ENCODE measurements around the gene ARHGAP40. TPM values are rescaled to one million over a fixed set of nuclear protein-coding genes. Genes with fewer than 3 reads are reported as not detected.
A peak's percentile ranks its signal among the peaks of the same experiment; 100 is the strongest.

Gene ARHGAP40
- total and polyA plus RNA-seq, 10 donors = 0.03 TPM; not detected in 9

GRCh38 chr20:38672504-38672903, 70.9 kb downstream of the ARHGAP40 start:
- no peak overlapping the region for H3K4me3 ChIP-seq
- no peaks in the 10 kb centered on the region for H3K9me3 ChIP-seq
- intact Hi-C loops (cut with DNase I; ENCODE audit: low total_unique reads) = no loop called here
- no peak overlapping the region for H3K27ac ChIP-seq
- TF ChIP-seq POLR2AphosphoS5 (IDR thresholded peaks at IDR 0.05) (no peak), CTCF (IDR thresholded peaks at IDR 0.05 in 8 of 11, conservative IDR thresholded peaks at IDR 0.05 in 3 of 11) (no peak), POLR2A (IDR thresholded peaks at IDR 0.05) (no peak)
- peaks cover 0 to 82% (median 40%) of the 10 kb centered on the region in 7 donors for H3K27me3 ChIP-seq (replicated peaks in 1 of 7)
- H3K4me1 ChIP-seq = peaks cover 0 to 18% (median 16%) of the 10 kb centered on the region in 6 donors
- DNase-seq = no peak
- no peaks in the 10 kb centered on the region for H3K36me3 ChIP-seq
- 63 to 78% (median 70%) methylated on average over 3 of the region's 3 CpGs for WGBS, 5 donors

GRCh38 chr20:38673261-38673660, 71.7 kb downstream of the ARHGAP40 start:
- H3K4me1 ChIP-seq = peaks cover 0 to 18% (median 16%) of the 10 kb centered on the region in 6 donors
- 33 to 46% (median 41%) methylated on average over 5 of the region's 5 CpGs for WGBS, 5 donors
- H3K4me3 ChIP-seq = peak overlapping the region in 2 of 8 donors; percentile 48 to 72
- intact Hi-C loops (cut with DNase I; ENCODE audit: low total_unique reads) = no loop called here
- TF ChIP-seq CTCF (IDR thresholded peaks at IDR 0.05 in 8 of 11, conservative IDR thresholded peaks at IDR 0.05 in 3 of 11) (no peak), POLR2AphosphoS5 (IDR thresholded peaks at IDR 0.05) (no peak), POLR2A (IDR thresholded peaks at IDR 0.05) (no peak)
- peaks cover 0 to 74% (median 40%) of the 10 kb centered on the region in 7 donors for H3K27me3 ChIP-seq (replicated peaks in 1 of 7)
- H3K9me3 ChIP-seq = no peaks in the 10 kb centered on the region
- no peak overlapping the region for H3K27ac ChIP-seq
- no peak for DNase-seq
- no peaks in the 10 kb centered on the region for H3K36me3 ChIP-seq

- intact Hi-C loops (cut with DNase I; ENCODE audit: low total_unique reads) = no loop called here
- Histone ChIP-seq H3K4me1 (peaks cover 0 to 18% (median 16%) of the 10 kb centered on the region in 6 donors), H3K4me3 (peak overlapping the region; percentile 37 to 72 (median 48)), H3K9me3 (no peaks in the 10 kb centered on the region), H3K27ac (no peak overlapping the region), H3K36me3 (no peaks in the 10 kb centered on the region), H3K27me3 (replicated peaks in 1 of 7) (peaks cover 0 to 70% (median 40%) of the 10 kb centered on the region in 7 donors)
- TF ChIP-seq POLR2A (IDR thresholded peaks at IDR 0.05) = no peak
- TF ChIP-seq POLR2AphosphoS5 (IDR thresholded peaks at IDR 0.05) = no peak
- no peak for TF ChIP-seq CTCF (IDR thresholded peaks at IDR 0.05 in 8 of 11, conservative IDR thresholded peaks at IDR 0.05 in 3 of 11)
- 2 to 4% (median 3%) methylated on average over 13 of the region's 13 CpGs for WGBS, 5 donors
- DNase-seq = no peak
Observed at GRCh38 chr20:38673725-38674091, 72.1 kb downstream of the ARHGAP40 start.

- TF ChIP-seq POLR2A (IDR thresholded peaks at IDR 0.05) = no peak
- TF ChIP-seq CTCF (IDR thresholded peaks at IDR 0.05 in 8 of 11, conservative IDR thresholded peaks at IDR 0.05 in 3 of 11) = no peak
- TF ChIP-seq POLR2AphosphoS5 (IDR thresholded peaks at IDR 0.05) = peak in 2 of 3 donors; percentile 37 to 54
- peak; percentile 82 for DNase-seq
- H3K4me3 ChIP-seq = peak overlapping the region; percentile 37 to 72 (median 48)
- intact Hi-C loops (cut with DNase I; ENCODE audit: low total_unique reads) = no loop called here
- peaks cover 0 to 65% (median 38%) of the 10 kb centered on the region in 7 donors for H3K27me3 ChIP-seq (replicated peaks in 1 of 7)
- WGBS, 5 donors = 1 to 3% (median 2%) methylated on average over 32 to 75 of the region's 75 CpGs
- H3K4me1 ChIP-seq = peaks cover 0 to 18% (median 16%) of the 10 kb centered on the region in 6 donors
- no peak overlapping the region for H3K27ac ChIP-seq
- H3K9me3 ChIP-seq = no peaks in the 10 kb centered on the region
- no peaks in the 10 kb centered on the region for H3K36me3 ChIP-seq
Observed at GRCh38 chr20:38674092-38674764, 72.6 kb downstream of the ARHGAP40 start.

Data from spleen (tissue), 11 donors.